GM12878 (cell line): ENCODE results near the gene NR4A2. TPM values are rescaled to one million over a fixed set of nuclear protein-coding genes. Genes with fewer than 3 reads are reported as not detected.

Source experiments
- CTCF ChIP-seq, 3 experiments: IDR thresholded peaks in 2 of 3; conservative IDR thresholded peaks in 1 of 3; 2 replicates each; pipeline ENCODE4 v1.5.1; 2011; ENCODE audit warnings: low read depth in 3 of 3, low read length in 3 of 3, mild to moderate bottlenecking in 3 of 3, control low read depth in 2 of 3, moderate library complexity in 2 of 3, inconsistent platforms in 1 of 3, mixed read lengths in 1 of 3; ENCODE audit not compliant: control insufficient read depth in 2 of 3, insufficient read depth in 1 of 3; ENCODE audit errors: extremely low read depth in 1 of 3
- EZH2 ChIP-seq: IDR thresholded peaks from 2 replicates; pipeline ENCODE4 v1.6.1; 2012; ENCODE audit warnings: low read depth, mild to moderate bottlenecking, control low read depth, inconsistent platforms, low read length, borderline replicate concordance; ENCODE audit not compliant: control insufficient read depth
- MTA3 ChIP-seq: IDR thresholded peaks from 2 replicates; pipeline ENCODE4 v1.6.1; 2012; ENCODE audit warnings: low read length, inconsistent platforms, borderline replicate concordance
- PKNOX1 ChIP-seq: fragments of 450-650 bp; IDR thresholded peaks from 2 replicates; pipeline ENCODE4 v1.6.1; 2016; ENCODE audit warnings: mild to moderate bottlenecking
- POLR2AphosphoS2 ChIP-seq: IDR thresholded peaks from 2 replicates; pipeline ENCODE4 v1.6.1; 2011; ENCODE audit warnings: low read depth, mild to moderate bottlenecking, low read length, improper control_type of control experiment, moderate library complexity
- SIX5 ChIP-seq: IDR thresholded peaks from 2 replicates; pipeline ENCODE4 v1.6.1; 2011; ENCODE audit warnings: mild to moderate bottlenecking, low read depth, low read length, moderate library complexity; ENCODE audit not compliant: severe bottlenecking
- polyA plus RNA-seq, 11 experiments: library from polyadenylated mRNA; depleted of rRNA in 4 of 11; unstranded in 6 of 11; stranded (reverse) in 5 of 11; fragments of >200 nt; fragmentation: Nextera tagmentation in 4 of 11; fragmentation: Illumina TruSeq in 1 of 11; extraction: Ambion mirVana in 4 of 11; extraction: Trizol in 1 of 11; gene quantifications; 1 replicate in 1 of 11; 2 replicates in 10 of 11; pipeline versions ENCODE4 v1.2.1 to v1.2.3, GENCODE V29; 2011 to 2016; ENCODE audit warnings: inconsistent platforms in 2 of 11, missing spikeins in 2 of 11, low read depth in 1 of 11
- total RNA-seq, 4 experiments: library from RNA; depleted of rRNA in 3 of 4; stranded (reverse); fragments of >200 nt in 3 of 4; fragmentation: Illumina TruSeq in 1 of 4; extraction: Trizol in 1 of 4; gene quantifications; 2 replicates each; pipeline versions ENCODE4 v1.2.1 to v1.2.3, GENCODE V29; 2013 to 2021

NR4A2 gene
- total and polyA plus RNA-seq, 10 of the 15 experiments (the other 5 are each of a cell fraction or from before 2014, with no cell fraction given), result 0.15 to 3.4 (median 0.58) TPM

GRCh38 chr2:156333951-156334495 is 1.5 kb upstream of the NR4A2 start (continued):
- TF ChIP-seq POLR2AphosphoS2, result no peak; the same call in 1 of the 2 replicates
- TF ChIP-seq EZH2, result no peak
- no peak for TF ChIP-seq SIX5
- no peak for TF ChIP-seq CTCF (IDR thresholded peaks at IDR 0.05 in 2 of 3, conservative IDR thresholded peaks at IDR 0.05 in 1 of 3; ENCODE audit: control insufficient read depth in 2 of 3, extremely low read depth in 1 of 3, insufficient read depth in 1 of 3, low read depth in 3 of 3, low read length in 3 of 3)
- TF ChIP-seq PKNOX1, result no peak
- TF ChIP-seq MTA3, result no peak
- TF ChIP-seq, all 136 proteins: peak for 14
